HG02678 (cell line): ENCODE data around the gene TH.
"Not testable (repeated sequence)": the region's sequence is repeated elsewhere in the genome, so short reads cannot be mapped to it uniquely, and the experiment has no call there.

ENCODE experiments used
- ATAC-seq: cut with Tn5 transposase; IDR thresholded peaks from one replicate; pipeline ENCODE4 v1.9.1; 2021; ENCODE audit warnings: mild to moderate bottlenecking, moderate library complexity; ENCODE audit not compliant: unreplicated experiment

TH gene

DNA sequence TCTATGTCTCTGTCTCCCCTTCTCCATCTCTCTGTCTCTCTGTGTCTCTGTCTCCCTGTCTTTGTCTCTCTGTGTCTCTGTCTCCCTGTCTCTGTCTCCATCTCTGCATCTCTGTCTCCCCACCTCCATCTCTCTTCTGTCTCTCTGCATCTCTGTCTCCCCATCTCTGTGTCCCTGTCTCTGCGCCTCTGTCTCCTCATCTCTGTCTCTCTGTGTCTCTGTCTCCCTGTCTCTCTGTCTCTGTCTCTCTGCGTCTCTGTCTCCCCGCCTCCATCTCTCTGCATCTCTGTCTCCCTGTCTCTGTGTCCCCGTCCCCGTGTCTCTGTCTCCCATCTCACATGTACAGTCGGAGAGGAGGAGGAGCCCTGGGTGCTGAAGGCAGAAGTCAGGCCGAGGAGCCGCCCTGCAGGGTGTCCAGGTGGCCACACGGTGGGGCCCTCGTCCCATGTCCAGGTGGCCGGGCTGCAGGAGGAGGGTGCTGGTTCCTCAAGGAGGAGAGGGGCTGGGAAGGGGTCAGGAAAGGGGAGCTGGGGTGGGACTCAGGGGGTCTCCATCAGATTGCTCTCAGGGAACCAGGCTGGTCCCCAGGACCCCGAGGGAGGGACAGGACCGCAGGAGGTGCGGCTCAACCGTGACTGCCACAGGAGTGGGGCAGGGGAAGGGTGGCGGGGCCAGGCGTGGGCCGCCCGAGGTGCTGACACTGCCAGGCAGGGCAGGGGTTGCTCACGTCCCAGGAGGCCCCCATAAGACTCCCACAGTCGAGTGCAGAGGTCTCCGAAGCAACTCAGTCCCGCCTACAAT is 25.6 kb upstream of the TH start:
- ATAC-seq: no peak

- no peak for ATAC-seq
Measured at GRCh38 chr11:2195756-2196088, 24.1 kb upstream of the TH start.

GRCh38 chr11:2194877-2195755 is 23.5 kb upstream of the TH start:
- no peak for ATAC-seq

- not testable (repeated sequence) for ATAC-seq
Measured at GRCh38 chr11:2193888-2194595, 22.4 kb upstream of the TH start.

DNA sequence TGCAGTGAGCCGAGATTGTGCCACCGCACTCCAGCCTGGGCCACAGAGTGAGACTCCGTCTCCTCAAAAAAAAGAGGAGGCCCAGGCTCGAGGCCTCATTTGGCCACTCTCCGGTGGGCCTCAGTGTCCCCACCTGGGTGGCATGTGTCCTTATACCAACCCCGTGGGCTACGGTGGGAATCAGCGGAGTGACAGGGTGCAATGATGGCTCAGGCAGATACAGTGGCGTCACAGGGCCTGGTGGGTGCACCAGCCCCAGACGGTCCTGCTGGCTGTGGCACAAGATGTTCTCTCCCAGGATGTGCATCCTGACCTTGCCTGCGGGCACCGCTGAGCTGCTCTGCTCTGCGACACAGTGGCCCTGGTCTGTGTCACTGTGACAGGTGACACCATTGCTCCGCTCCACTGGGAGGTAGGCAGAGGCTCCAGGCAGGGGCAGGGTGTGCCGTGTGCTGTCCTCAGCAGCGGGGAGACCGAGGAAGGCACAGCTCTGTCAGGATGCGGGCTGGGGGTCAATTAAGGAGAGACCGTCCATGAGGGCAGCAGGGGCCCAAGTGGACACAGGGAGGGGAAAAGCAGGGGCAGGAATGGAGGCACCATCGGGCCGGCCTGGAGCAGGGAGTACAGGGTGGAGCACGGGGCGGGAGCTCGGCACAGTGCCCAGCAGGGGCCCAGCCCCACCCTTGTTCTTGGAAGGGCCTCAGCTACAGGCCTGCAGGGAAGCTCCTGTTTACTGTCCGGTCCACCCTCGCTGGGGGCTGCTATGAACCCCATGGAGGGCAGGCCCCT is 21.7 kb upstream of the TH start:
- no peak for ATAC-seq

DNA sequence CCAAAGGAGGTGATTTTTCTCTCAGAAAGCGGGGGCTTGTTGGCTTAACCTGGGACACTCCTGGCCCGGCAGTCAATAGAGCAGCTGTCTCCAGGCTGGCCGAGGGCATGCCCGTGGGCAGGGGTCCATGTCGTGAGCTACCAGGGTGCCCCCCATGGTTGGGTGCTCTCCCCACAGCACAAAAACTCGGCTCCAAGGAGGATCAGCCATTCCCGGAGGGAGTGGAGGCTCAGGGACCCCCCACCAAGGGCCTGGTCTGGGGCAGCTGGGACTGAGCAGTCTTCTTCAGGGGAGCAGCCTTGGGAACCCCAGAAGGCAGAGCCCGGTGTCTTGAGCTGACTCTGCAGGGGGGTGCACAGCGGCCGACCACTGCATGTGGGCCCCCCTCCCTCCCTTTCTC is 20.8 kb upstream of the TH start:
- no peak for ATAC-seq

DNA sequence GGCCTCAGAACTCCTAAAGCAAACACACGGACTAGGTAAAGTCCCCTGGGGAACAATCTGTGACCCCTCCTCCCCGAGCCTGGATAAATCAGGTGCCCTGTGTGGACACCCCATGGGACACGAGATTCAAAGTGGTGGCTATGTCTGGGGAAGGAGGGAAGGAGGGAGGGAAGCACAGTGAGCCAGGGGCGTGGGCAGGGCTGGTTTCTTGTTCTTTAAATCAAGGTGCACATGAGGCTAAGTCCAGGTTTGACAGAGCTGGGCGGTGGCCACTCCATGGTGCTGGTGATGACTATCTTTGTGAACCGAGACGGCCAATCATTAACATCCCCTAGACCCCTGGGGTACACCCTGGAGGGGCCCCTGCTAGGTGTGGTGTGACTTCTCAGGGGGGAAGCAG is 20.3 kb upstream of the TH start:
- no peak for ATAC-seq

GRCh38 chr11:2190657-2191471 is 19.2 kb upstream of the TH start:
- ATAC-seq: no peak

DNA sequence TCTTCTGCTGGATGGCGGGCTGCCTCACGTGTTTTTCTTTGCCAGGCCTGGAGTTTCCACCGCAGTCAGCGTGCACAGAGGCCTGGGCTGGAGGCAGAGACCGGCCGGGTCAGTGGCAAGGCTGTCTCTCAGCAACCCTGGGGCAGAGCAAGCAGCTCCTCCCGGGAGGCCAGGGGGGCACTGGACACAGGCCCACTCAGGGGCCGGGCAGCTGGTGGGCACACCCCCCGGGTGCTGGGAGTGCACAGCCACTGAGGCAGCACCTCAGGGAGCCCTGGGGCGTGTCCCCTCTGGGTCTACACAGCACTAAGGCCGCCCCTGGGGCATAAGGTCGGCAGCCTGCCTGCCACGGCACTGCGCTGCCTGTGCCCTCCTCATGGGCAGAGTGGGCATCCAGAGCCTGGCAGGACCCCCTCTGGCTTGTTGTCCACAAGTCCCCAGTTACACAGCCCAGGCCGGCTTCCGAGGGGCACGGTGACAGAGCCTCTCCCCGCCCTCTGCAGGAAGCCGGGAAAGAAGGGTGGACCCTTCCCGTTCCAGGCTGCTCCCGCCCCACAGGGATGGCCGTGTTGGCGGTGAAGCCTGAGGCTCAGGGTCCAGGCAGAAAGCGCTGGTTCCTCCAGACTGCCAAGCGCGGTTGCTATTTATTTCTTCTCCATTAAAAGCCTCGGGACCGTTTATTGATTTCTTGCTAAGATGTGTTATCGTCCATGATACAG is 18.5 kb upstream of the TH start:
- ATAC-seq: no peak

- ATAC-seq: no peak
Measured at GRCh38 chr11:2188745-2189144, 17.1 kb upstream of the TH start.

DNA sequence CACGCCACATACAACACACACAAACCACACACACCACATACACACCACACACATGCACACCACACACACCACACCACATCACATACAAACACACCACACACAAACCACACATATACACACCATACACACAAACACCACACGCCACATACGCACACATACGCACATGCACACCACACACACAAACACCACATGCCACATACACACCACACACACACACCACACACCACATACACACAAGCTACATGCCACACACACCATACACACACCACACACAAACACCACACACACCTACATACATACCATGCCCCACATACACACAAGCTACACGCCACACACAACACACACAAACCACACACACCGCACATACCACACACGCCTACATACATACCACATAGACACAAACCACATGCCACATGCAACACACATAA is 15.7 kb upstream of the TH start:
- no peak for ATAC-seq

DNA sequence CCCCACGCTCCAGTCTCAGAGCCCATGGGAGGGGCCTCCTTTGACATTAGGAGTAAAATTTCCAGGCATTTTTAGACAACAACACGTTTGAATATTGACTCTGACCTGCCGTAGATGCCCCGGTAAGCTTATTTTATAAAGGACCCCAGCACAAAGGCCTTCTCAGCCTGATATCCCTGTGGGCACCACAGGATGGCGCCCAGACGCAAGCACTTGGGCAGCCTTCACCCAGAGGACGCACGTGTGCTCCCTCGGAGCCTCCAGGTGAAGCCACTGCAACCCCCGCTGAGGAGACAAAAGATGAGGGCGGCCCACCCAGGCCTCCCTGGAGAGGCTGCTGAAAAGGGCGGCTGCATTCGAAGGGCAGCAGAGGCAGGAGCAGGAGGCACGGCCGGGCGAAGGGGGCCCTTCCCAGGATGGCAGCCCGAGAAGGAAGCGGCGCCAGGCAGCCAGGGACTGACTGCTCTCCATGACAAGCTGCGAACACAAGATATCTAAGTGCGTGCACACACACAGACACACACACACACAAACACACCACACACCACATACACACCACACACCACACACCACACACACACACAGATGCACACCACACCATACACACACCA is 15.2 kb upstream of the TH start:
- no peak for ATAC-seq

- no peak for ATAC-seq
Measured at GRCh38 chr11:2185324-2186085, 13.9 kb upstream of the TH start.

GRCh38 chr11:2182692-2183474 is 11.3 kb upstream of the TH start:
- no peak for ATAC-seq

DNA sequence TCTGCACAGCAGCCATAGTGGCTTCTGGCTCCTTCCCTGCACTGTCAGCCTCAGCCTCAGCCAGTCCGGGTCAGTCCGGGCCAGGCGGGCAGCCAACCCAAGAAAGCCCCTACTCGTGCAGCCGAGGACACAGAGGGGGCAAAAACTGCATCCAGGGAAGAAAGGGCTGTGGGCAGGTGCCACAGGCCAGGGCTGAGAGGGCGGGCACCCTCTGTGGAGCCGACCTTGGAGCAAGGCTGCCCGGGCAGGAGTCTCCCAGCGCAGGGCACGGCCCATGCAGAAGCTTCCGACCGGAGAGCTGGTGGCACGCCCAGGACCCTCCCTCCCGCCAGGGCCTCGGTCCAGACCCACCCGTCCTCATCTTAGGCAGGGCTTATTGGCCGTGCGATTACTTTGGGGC is 10.5 kb upstream of the TH start:
- no peak for ATAC-seq

DNA sequence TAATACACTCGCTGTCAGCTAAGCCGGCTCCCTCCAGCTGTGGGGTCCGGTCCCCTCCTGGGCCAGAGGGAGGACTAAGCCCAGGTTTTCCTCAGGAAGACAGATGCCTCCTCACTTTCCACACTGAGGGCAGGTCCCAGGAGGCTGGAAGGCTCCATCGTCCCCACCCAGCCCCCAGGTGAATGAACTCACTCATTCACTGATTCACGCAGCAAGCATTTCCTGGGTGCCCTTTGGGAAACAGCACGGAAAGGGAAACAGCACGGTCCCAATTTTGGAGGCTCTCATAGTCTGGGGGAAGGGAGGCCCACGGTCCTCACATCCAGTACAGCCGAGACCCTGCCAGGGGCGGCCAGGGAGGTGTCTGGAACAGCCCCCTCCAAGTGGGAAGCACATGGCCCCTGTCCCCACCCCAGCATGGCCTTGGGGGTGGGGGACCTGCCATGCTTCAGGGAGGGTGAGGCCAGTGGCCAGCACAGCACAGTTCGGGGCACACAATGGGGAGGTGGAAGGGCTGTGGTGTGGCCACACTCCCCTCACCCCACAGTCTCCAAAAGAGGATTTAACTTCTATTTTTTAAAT is 9.3 kb upstream of the TH start:
- ATAC-seq: no peak

GRCh38 chr11:2180347-2180746 is 8.7 kb upstream of the TH start:
- ATAC-seq: no peak
